NCI-H1694 (cell line): Measurements from ENCODE around the gene STON2.
A peak's percentile ranks its signal among the peaks of the same experiment; 100 is the strongest.
"Not testable (repeated sequence)": the region's sequence is repeated elsewhere in the genome, so short reads cannot be mapped to it uniquely, and the experiment has no call there.

ENCODE experiments used
- DNase-seq: peaks from one replicate; lab custom pipeline; 2025; lab: John Stamatoyannopoulos, UW

Gene STON2, protein sequence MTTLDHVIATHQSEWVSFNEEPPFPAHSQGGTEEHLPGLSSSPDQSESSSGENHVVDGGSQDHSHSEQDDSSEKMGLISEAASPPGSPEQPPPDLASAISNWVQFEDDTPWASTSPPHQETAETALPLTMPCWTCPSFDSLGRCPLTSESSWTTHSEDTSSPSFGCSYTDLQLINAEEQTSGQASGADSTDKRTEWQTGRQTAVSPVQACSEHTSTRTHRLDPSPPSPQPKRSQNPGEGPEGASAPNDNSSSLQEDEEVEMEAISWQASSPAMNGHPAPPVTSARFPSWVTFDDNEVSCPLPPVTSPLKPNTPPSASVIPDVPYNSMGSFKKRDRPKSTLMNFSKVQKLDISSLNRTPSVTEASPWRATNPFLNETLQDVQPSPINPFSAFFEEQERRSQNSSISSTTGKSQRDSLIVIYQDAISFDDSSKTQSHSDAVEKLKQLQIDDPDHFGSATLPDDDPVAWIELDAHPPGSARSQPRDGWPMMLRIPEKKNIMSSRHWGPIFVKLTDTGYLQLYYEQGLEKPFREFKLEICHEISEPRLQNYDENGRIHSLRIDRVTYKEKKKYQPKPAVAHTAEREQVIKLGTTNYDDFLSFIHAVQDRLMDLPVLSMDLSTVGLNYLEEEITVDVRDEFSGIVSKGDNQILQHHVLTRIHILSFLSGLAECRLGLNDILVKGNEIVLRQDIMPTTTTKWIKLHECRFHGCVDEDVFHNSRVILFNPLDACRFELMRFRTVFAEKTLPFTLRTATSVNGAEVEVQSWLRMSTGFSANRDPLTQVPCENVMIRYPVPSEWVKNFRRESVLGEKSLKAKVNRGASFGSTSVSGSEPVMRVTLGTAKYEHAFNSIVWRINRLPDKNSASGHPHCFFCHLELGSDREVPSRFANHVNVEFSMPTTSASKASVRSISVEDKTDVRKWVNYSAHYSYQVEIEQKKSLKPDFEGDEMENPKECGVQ

DNA sequence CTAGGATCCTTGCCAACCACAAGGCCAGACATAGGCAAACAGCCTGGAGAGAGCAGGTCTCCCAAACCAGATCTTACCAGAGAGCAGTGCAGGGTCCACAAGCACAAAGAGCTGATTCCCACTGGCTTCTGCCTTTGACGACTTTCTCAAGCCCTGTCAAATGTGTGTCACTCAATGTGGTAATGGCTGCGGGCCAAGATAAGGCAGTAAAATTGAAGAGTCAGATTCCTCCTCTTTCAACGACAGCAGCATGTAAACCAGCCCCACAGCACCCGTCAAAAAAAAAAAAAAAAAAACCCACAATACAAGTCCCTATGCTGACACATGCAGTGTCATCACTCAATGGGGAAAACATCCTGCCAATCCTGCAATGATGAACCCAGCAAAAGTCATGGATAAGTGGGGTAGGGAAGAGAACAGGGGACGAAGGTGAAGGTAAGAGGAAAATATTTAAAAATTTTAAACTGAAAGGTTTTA is at the start of gene STON2:
Gene STON2 (minus strand): TSS at position 123 of the 477 bp plus-strand sequence. CDS start 1,942 bp downstream, outside the sequence.
- peak; percentile 60 for DNase-seq

DNA sequence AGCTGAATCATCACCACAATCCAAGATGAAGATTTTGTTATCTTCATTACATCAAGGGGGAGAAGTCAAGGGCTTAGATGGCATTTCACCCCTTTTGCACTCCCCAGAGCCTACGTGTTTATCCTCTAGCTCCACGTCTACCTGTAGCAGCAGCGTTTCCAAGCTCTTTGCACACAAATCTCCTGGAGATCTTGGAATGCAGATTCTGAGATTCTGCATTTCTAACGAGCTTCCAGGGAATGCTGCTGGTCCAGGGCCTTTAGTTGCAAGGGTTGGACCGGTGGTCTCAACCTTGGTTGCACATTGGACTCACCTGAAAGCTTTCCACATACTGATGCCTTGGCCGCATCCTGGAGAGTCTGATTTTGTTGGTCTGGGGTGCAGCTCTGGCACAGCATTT is 49.5 kb upstream of the STON2 start:
- no peak for DNase-seq

DNA sequence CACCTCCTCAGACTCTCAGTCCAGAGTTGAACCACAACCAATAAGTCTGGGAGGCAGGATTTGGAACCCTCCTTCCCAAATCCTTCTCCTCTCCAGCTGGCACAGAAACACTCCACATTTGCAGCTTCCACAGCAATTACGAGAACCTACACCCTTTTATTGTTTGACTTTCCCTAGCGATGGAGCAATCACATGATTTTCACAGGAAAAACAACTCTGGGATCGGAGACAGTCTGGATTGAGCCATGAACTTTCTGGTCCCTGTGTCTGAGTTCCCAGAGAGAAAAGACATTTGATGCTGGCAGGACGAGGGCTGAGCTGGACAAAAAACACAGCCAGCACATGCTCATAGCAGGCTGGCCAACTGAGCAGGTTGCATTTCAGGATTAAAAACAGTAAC is 49.0 kb upstream of the STON2 start:
- no peak for DNase-seq

DNA sequence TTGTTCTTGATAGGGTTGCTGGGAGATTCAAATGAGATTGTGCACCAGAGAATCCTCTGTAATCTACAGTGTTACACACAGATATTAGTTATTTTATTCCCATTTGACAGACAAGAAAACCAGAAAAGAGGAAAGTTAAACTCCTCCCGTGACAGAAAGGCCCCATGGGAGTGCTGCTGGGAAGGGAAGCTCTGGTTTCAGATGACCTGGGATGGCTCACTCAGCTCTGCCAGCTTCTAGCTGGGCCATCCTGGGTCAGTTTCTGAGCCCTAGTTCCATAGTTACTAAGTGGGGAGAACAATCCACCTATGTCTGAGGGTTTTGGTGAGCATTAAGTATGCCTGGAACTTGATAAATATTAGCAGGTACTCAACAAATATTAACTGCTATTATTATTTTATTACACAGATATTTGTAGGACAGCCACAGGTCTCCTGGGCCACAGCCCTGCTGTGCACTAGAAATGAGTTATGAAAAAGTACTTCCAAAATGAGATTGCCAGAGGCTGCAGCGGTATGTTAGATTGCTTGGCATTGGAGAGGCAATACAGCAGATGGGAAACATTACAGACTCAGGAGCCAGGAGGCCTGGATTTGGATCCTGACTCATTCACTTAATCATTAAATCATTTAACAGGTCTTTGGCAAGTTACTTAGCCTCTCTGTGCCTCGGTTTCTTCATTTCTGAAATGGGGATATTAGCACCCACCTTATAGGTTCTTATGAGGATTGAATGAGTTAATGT is 47.1 kb upstream of the STON2 start:
- no peak for DNase-seq

DNA sequence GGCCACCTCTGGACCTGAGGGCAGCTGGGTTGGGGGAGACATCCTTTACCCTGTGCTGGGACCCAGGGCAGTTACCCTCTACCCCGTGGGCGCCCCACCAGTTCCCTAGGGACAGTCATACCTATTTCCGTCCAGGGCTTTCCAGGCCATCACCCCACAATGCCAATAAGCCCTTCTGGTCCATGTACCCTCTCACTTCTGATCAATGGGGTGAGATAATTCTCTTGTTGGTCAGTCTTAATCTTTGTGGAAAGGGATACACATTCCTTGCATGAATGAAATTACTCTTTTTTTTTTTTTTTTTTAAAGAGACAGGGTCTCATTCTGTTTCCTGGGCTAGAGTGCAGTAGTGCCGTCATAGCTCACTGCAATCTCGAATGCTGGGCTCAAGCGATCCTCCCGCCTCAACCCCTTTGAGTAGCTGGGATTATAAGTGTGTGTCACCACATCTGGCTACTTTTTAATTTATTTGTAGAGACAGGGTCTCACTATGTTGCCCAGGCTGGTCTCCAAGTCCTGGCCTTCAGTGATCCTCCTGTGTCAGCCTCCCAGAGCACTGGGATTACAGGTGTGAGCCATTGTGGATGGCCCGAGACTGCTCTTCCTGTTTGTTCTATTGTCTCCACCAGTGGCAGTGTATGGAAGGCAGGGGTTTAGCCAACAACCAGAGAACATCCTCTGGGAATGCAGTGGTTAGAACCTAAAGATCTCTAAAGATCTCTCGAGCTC is 46.3 kb upstream of the STON2 start:
- DNase-seq: no peak

DNA sequence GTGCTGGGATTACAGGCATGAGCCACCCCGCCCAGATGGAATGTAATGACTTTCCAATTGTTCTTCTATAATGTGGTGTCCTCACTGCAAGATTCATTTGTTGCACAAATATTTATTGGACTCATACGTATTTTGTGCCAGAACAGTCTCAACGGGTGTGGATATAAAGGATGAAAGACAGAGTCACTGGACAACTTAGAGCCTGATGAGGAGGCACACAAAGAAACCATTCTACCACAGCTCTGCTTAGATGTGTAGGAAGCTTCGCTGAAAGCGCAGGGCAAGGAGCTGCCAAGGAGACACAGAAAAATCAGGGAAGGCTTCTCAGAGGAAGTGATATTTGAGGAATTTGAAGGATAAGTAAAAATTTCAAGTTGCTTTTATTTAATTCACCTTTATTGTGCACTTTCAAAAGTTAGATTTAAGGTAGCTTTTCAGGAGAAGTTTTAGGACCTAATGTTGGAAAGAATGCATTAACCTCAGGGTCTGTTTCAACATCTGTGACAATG is 41.6 kb upstream of the STON2 start:
- DNase-seq: no peak

DNA sequence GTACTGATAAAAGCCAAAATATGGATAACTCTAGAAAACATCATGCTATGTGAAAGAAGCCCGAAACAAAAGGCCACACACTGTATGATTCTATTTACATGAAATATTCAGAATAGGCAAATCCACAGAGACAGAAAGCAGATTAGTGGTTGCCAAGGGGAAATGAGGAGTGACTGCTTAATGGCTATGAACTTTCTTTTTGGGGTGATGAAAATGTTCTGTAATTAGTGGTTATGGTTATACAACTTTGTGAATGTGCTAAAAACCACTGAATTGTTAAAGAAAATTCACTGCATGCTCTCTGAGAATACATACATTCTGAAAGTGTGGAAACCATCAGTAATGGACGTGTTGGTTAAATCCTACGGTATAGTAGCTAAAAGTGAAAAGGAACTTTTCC is 39.9 kb upstream of the STON2 start:
- DNase-seq: no peak

DNA sequence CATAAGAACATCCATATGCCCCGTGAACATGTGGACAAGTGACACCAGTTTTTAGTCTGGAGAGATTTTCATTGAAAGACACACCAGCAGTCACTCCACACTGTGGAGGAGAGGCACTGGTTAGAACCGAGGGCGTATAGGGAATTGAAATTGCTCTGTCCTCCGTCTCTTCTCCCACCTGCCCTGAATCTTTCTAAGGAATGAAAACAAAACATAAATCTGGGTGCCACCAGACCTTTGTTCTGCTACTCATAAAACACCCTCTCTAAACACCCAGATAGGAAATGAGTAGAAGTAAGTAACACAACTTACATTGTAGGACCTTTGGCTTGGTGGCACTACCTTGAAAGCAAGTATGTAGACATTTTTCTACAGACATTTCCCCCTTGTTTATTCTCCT is 37.1 kb upstream of the STON2 start:
- DNase-seq: no peak

DNA sequence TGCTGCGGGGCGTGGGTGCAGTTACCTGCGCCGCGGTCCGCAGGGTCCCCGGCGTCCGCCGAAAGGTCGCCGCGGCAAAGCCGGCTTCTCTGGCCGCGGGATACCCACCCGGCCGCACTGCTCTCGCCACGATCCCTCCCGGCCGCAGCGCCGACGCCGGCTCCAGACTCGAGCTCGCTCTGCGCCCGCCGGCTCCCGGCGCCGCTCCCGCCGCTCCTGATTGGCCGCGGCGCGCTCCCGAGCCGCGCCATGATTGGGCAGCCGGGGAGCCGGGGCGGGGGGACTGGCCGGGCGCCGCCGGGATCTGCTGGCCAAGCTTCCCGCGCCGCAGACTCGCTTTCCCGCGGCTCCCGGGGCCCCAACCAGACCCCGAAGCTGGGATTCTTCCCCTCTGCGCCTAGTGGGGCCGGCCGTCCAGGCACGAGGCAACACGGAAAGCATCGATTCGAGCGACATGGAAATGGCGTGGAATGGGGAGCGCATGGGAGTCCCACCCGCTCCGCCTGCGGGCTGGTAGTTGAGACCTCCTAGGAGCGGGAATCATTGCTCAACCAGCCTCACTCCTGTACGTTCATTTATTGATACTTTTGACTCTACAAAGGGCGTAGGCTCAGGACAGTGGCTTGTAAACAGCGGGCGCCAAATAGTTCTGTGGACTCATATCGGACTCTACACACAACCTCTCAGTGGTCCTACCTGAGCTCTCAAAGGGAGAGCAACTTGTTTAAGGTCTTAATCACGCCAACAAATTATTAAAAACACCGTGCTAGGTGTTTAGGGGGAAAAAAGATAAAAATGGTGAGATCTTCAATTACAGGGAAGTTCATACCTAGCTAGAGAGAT is 36.4 kb upstream of the STON2 start:
- peak; percentile 68 for DNase-seq

DNA sequence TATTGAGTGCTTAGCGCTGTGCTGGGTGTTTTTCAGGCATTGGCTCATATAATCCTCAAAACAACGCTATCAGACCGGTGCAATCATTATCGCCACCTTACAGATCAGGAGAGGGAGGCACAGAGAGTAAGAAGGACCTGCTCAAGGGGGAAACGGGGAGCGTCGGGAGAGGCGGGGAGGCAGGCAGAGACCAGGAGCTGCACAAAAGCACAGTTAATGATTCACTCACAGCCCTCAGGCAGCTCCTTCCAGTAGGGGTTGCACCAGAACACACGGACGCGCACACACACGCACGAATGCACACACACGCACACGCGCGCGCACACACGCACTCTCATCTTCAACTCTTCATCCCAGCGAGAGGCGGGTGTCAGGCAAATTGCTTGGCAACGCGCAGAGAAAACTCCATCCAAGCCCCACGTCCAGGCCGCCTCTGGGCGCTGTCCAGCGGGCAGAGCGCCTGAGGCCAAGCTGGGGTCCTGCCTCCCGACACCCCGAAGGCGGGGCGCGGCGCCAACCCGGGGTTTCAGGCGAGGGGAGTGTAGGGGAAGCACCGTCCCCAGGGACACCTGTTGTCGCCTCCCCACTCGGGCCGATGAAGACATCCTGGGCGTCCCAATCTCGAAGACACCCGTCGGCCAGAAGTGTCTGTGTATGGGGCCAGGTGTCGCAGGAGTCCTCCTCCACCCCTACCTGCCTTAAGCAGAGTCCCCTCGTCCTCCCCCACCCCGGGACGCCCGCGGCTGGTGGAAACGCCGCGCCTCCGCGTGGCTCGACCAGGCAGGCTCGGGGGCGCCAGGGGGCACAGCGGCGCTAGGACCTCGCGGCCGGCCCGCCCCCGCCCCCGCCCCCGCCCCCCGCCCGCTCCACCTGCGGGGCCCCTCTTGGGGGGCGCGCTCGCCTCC is 35.5 kb upstream of the STON2 start:
- peak; percentile 57 for DNase-seq

DNA sequence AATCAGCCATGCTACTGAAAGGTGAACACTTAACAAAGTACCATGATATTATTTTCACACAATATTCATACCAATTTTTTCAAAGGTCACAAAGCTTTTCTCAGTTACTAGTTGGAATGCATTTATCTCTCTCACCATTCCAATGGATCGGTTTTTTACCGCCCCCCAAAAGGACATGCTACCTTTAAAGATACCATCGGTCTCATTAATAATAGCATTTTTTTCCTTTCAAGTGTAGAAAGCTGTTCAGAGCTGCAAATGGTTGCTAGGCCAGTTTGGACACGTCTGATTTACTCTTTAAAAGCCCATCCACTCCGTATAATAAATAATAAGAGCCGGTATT is 34.9 kb upstream of the STON2 start:
- DNase-seq: no peak

DNA sequence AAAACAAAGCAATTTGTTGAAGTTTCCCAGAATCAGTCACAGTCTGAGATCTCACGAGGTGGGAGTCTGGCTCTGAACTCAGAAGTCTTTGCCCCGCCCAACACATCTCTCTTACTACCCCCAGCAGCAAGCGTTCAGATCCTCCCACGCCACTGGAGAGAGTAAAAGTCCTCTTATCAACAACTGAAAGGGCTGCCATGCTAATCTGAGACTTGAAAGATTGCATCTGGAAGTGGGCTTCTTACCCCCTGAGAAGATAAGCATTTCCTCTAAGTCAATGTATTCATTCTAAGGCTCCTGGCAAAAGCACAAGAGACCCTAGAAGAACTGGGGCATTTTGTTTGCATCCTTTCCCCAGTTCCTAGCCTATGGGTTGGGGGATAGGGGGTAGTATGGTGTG is 34.1 kb upstream of the STON2 start:
- DNase-seq: no peak

DNA sequence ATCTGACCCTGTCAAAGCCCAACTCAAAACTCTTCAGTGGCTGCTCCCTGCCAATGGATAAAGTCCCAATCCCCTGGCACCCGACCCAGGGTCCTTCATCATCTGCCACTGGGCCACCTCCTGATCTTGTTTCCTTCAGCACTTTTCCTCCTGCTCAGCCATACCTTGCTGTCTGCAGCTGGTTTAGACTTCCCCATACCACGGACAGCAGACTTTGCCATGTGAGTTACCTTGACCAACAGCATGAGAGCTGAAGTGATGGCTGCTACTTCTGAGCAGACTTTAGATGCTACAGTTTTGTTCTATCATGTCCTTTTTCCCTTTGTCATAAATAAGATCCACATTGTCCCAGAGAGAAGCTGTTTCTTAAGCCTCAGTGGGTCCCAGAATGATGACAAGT is 33.3 kb upstream of the STON2 start:
- no peak for DNase-seq

DNA sequence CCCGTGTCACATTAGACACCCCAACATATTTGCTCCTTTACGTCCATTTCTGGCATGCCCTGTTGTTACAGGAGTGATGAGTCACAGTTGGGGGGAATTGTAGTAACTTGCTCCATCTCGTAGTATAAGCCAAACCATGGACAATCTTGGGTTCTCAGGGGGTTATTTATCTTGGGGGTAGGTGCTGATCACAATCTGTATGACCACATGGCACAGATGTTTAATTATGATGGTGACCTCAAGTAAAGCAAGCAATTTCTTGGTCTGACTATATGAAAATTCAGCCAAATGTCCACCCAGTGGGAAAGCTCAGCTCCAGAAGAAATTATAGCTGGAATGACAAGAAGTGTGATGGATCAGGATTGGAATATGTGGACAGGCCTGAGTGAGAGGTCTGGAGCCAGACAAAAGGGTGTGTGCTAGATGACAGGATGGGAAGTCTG is 32.1 kb upstream of the STON2 start:
- no peak for DNase-seq

DNA sequence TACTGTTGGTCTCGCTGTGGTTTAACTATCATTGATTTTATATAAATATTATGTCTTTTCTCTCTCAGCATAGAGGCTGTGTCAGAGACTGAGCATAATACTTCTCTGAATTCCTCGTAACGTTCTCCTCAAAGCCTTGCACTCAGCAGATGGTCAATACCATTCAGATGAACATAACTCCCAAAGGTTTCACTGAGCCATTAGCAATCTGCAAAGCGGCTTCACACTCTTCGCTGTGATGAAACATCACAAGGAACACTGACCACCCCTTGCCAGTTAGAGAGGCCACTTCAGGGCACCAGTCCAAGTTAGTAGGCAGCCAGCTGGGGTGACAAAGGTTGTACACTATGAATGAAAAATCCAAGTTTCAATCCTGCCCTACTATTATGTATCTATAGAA is 30.1 kb upstream of the STON2 start:
- DNase-seq: no peak

DNA sequence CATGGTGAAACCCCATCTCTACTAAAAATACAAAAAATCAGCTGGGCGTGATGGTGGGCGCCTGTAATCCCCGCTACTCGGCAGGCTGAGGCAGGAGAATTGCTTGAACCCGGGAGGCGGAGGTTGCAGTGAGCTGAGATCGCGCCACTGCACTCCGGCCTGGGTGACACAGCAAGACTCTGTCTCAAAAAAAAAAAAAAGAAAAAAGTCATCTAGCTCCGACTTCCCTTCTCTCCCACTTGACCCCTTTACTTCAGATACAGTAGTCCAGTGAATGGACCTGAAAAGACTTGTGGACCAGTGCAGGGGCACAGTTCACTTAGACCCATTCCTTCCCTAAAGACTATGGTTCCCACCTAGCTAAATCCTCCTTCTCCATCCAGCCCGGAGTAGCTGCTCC is 29.6 kb upstream of the STON2 start:
- not testable (repeated sequence) for DNase-seq

DNA sequence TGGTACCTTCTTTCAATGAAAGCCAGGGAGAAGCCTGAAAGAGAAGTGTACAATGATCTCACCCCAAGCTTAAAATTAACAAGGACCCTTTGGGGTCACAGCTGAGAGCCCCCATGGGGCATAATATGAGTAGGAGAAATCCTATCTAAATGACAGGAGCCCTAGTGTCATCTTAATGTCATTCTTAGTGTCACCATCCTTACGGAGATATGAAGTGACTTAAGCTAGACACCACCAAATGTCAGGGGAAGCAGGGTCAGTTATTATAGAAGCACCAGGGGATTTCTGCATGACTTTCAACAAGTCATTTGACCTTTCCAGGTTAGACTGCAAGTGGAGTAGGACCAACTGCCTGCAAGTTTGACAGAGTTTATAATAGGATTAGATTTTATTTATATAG is 28.9 kb upstream of the STON2 start:
- DNase-seq: no peak

DNA sequence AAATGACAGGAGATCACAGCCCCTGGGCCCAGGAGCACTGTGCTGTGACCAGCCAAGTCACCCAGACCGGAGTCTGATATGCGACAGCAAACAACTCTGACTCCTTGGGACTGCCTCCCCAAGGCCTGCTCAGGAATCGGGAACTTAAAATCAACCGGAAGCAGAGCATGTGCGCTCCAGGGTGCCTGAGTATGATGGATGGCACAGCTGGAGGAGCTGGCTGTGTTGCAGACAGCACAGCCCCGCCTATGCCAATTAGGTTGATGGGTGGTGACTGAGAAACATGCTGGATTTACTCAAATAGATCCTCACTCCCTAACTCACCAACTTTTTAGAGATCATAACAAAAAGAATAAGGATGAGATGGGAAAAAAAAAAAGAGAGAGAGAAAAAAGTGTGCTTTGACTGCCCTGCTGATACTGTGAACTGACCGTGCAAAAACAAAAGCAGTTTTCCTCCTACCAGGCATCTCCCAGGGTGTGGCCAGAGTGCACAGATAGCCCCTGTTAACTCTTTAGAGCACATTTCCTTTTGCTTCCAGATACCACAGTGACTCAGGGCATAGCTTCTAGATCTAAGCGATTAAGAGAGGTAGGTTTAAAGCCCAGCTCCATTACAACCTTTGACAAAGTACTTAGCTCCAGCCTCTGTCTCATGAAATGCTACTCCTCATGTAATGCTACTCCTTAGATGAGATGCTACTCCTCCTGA is 27.4 kb upstream of the STON2 start:
- DNase-seq: no peak

DNA sequence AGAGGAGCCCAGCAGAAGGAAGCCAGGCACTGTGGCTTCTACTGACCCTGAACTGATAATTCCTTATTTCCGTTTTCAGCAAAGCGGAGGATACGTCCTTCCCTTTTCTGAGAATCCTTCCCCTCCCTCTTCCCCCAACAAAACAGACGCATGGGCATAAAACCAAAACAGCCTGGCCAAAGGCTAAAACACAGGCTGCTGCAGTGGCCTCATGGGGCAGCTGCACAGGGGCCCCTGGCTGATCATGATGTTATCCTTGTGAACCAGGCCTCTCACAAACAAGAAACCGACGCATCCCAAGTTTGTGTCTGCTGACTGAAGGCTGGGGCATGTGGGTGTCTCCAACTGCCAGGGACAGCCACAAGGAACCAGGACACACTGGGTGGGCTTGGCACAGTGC is 23.4 kb upstream of the STON2 start:
- DNase-seq: no peak
